Activated CD8-positive, alpha-beta T cell treated with anti-CD3 and anti-CD28 coated beads for 36 hours (primary cell): ENCODE results near the gene CDC42EP4. TPM values are rescaled to one million over a fixed set of nuclear protein-coding genes. Genes with fewer than 3 reads are reported as not detected.

Experiments used
- ATAC-seq: fragments of 200-7000 bp; cut with Tn5 transposase; one replicate; pipeline ENCODE4 v1.10.0; 2021; ENCODE audit warnings: mild to moderate bottlenecking, moderate library complexity
- CTCF ChIA-PET: fragments of 350-600 bp; sonication (Branson Sonifier 250); formaldehyde crosslinking; loops from one replicate; lab custom pipeline; 2021; ENCODE audit warnings: antibody characterized with exemption; lab: Charles Lee
- POLR2A ChIA-PET: fragments of 350-600 bp; sonication (Branson Sonifier 250); formaldehyde crosslinking; loops from one replicate; lab custom pipeline; 2021; ENCODE audit warnings: antibody characterized with exemption; lab: Charles Lee
- DNase-seq: peaks from one replicate; pipeline ENCODE4 v3.0.0-alpha.2; 2020
- H3K27ac Mint-ChIP-seq: one replicate; pipeline ENCODE4 v1.8.0; 2021; ENCODE audit warnings: mild to moderate bottlenecking, mixed read lengths
- H3K27me3 Mint-ChIP-seq: one replicate; pipeline ENCODE4 v1.8.0; 2021; ENCODE audit warnings: mixed read lengths
- H3K36me3 Mint-ChIP-seq: one replicate; pipeline ENCODE4 v1.8.0; 2021; ENCODE audit warnings: low read depth, mixed read lengths
- H3K4me1 Mint-ChIP-seq: one replicate; pipeline ENCODE4 v1.8.0; 2021; ENCODE audit warnings: low read depth, mixed read lengths
- H3K4me3 Mint-ChIP-seq: one replicate; pipeline ENCODE4 v1.8.0; 2021; ENCODE audit warnings: mild to moderate bottlenecking, moderate library complexity, mixed read lengths
- H3K9me3 Mint-ChIP-seq: one replicate; pipeline ENCODE4 v1.8.0; 2021; ENCODE audit warnings: mixed read lengths
- intact Hi-C: fragments of 100-400 bp; cut with micrococcal nuclease; formaldehyde crosslinking; loops from one replicate; pipeline ENCODE4 v1.10.0; 2022
- total RNA-seq, 2 experiments: library from RNA; stranded (reverse); gene quantifications; one replicate each; pipeline ENCODE4 v1.2.3, GENCODE V29; 2021
- TF ChIP-seq, protein P1 (sequence below): fragments of 200-600 bp; IDR thresholded peaks from one replicate; pipeline ENCODE4 v1.8.0; 2022; ENCODE audit warnings: antibody characterized with exemption, mild to moderate bottlenecking

CDC42EP4 gene
- total RNA-seq, 2 experiments from 2014 or later = 0.72 to 1.1 TPM

DNA sequence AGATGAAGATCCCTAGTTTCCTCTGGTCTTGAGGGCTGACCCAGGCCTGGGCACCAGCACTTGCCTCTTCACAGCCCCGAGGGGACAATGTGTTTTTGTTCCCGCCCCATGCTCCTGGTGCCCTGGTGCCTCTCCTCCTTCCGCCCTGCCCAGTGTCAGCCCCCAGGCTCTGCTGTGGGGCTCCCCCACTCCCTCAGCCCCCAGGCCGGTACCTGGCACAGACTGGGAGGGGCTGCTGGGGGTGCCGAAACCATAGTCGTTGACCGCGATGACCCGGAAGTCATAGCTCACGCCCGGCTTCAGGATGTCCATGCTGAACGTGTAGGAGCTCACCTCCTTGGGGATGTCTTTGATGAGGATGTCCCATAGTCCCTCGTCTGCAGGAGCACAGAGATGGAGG lies 40.5 kb upstream of the CDC42EP4 start:
- ATAC-seq = no peak
- H3K4me3 Mint-ChIP-seq = no peak overlapping the region
- no peaks in the 10 kb centered on the region for H3K27me3 Mint-ChIP-seq
- no peaks in the 10 kb centered on the region for H3K9me3 Mint-ChIP-seq
- H3K27ac Mint-ChIP-seq = no peak overlapping the region
- CTCF ChIA-PET = interaction anchor here (1.5 kb wide), 1 partner anchor 41 kb away, joined by 4 read pairs; the partner anchor contains the start of gene CDC42EP4
- no peak for DNase-seq
- TF ChIP-seq, protein P1, sequence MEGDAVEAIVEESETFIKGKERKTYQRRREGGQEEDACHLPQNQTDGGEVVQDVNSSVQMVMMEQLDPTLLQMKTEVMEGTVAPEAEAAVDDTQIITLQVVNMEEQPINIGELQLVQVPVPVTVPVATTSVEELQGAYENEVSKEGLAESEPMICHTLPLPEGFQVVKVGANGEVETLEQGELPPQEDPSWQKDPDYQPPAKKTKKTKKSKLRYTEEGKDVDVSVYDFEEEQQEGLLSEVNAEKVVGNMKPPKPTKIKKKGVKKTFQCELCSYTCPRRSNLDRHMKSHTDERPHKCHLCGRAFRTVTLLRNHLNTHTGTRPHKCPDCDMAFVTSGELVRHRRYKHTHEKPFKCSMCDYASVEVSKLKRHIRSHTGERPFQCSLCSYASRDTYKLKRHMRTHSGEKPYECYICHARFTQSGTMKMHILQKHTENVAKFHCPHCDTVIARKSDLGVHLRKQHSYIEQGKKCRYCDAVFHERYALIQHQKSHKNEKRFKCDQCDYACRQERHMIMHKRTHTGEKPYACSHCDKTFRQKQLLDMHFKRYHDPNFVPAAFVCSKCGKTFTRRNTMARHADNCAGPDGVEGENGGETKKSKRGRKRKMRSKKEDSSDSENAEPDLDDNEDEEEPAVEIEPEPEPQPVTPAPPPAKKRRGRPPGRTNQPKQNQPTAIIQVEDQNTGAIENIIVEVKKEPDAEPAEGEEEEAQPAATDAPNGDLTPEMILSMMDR = no peak
- POLR2A ChIA-PET = no interaction called here
- intact Hi-C loops = no loop called here
- H3K36me3 Mint-ChIP-seq = no peaks in the 10 kb centered on the region
- no peaks in the 10 kb centered on the region for H3K4me1 Mint-ChIP-seq

DNA sequence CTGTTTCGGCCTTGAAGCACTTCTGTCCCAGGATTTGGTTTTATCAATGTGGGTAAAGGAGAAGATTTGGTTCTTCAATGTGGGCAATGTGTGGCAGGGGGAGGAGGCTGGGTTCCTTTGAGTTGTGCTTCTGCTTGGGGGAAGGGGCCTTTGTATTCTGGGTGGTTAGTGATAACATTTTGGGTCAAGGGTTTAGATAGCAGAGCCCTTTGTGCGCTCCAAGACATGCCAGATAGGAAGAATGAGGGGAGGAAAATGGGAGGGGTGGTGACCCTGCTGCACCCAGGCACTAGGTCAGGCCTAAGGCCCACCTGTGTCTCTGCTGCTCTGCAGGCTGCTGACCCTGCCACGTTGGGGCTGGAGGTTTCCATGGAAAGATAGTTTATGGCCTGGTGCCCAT lies 40.0 kb upstream of the CDC42EP4 start:
- ChIA-PET POLR2A (no interaction called here), CTCF (no interaction called here)
- TF ChIP-seq, protein P1 = no peak
- Mint-ChIP-seq H3K36me3 (no peaks in the 10 kb centered on the region), H3K4me1 (no peaks in the 10 kb centered on the region), H3K27ac (no peak overlapping the region), H3K4me3 (no peak overlapping the region), H3K27me3 (no peaks in the 10 kb centered on the region), H3K9me3 (no peaks in the 10 kb centered on the region)
- no peak for DNase-seq
- ATAC-seq = no peak
- intact Hi-C loops = no loop called here

DNA sequence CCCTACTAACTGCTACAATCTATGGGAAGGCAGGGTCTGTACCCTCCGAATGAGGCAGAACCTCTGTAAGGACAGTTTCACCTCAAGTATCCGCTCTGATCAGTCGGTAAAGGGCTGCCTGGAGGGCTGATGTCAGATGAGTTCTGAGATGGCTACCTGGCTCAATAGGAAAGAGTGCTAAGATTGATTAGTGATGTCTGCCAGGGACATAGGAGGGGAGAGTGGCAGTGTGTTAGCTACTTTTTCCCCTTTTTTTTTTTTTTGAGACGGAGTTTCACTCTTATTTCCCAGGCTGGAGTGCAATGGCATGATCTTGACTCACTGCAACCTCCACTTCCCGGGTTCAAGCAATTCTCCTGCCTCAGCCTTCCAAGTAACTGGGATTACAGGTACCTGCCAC lies 39.1 kb upstream of the CDC42EP4 start:
- Mint-ChIP-seq H3K36me3 (no peaks in the 10 kb centered on the region), H3K9me3 (no peaks in the 10 kb centered on the region), H3K27ac (no peak overlapping the region), H3K4me3 (no peak overlapping the region), H3K4me1 (no peaks in the 10 kb centered on the region), H3K27me3 (no peaks in the 10 kb centered on the region)
- no peak for DNase-seq
- ChIA-PET CTCF (no interaction called here), POLR2A (no interaction called here)
- TF ChIP-seq, protein P1 = no peak
- intact Hi-C loops = no loop called here
- ATAC-seq = no peak

DNA sequence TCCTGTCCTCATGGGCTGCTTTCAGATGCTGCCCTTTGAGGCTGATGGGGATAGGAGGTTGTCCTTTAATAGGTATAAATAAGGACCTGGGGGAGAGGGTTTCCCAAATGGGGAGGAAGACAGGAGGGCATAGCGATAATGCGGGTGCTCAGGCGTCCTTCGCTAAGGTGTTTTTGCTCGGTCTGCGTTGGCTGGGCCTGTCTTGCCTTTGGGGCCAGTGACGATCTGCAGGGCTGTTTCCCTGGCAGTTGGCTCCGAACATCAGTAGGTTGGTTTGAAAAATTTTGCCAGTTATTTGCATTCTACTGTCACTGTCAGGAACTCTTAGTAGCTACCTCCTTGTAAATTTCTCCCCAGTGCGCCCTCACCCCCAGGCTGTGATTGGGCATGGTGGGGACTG lies 37.8 kb upstream of the CDC42EP4 start:
- ChIA-PET POLR2A (no interaction called here), CTCF (interaction anchor here (0.9 kb wide), 1 partner anchor 20 kb away, joined by 3 read pairs; no protein-coding TSS in a partner anchor)
- Mint-ChIP-seq H3K36me3 (no peaks in the 10 kb centered on the region), H3K4me3 (no peak overlapping the region), H3K27ac (no peak overlapping the region), H3K27me3 (no peaks in the 10 kb centered on the region), H3K9me3 (no peaks in the 10 kb centered on the region), H3K4me1 (no peaks in the 10 kb centered on the region)
- DNase-seq (no peak), ATAC-seq (no peak)
- intact Hi-C loops = no loop called here
- TF ChIP-seq, protein P1 = no peak

DNA sequence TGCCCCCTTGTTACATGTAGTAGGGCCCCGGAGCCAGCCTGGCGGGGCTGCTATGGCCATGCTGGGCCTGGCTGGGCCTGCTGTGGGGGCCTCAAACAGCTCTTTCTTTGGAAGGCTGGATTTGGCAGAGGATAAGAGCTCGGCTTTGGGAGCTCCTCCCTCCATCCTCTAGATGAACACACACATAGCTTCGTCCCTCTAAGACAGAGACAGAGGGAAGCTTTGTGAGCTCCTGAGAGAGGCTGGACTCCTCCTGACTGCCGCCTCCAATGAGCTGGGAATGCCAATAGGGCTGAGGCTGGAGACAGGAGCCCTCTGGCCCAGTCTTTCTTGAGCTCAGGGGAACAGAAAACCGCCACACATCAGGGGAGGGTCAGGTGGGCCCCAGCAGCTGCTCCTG lies 37.3 kb upstream of the CDC42EP4 start:
- no peak for ATAC-seq
- CTCF ChIA-PET = no interaction called here
- Mint-ChIP-seq H3K4me3 (no peak overlapping the region), H3K4me1 (no peaks in the 10 kb centered on the region), H3K9me3 (no peaks in the 10 kb centered on the region), H3K36me3 (no peaks in the 10 kb centered on the region), H3K27ac (no peak overlapping the region), H3K27me3 (no peaks in the 10 kb centered on the region)
- DNase-seq = no peak
- POLR2A ChIA-PET = no interaction called here
- TF ChIP-seq, protein P1 = no peak
- intact Hi-C loops = no loop called here
